OCI-LY3 (cell line): ENCODE data around the gene RPL14.
"Not testable (repeated sequence)": the region's sequence is repeated elsewhere in the genome, so short reads cannot be mapped to it uniquely, and the experiment has no call there.

ENCODE experiments used
- H2AFZ ChIP-seq: fragments of 200-600, 300-600 bp; shearing (Covaris generic); 2 replicates; pipeline ENCODE4 v1.6.0; 2014; ENCODE audit warnings: antibody characterized with exemption, low read depth, low read length
- H3K27ac ChIP-seq: fragments of 200-600, 300-600 bp; sonication (generic); 2 replicates; pipeline ENCODE4 v1.5.1; 2014; ENCODE audit warnings: mild to moderate bottlenecking, low read length, moderate library complexity, mixed read lengths
- H3K27me3 ChIP-seq: fragments of 200-600, 300-600 bp; sonication (generic); 2 replicates; pipeline ENCODE4 v1.6.1; 2014; ENCODE audit warnings: low read depth, low read length, mixed read lengths
- H3K36me3 ChIP-seq: fragments of 200-600, 300-600 bp; sonication (generic); replicated peaks from 2 replicates; pipeline ENCODE3; 2014; ENCODE audit warnings: low read depth, low read length, mixed read lengths
- H3K4me1 ChIP-seq: fragments of 300-600, 200-600 bp; sonication (generic); 2 replicates; pipeline ENCODE4 v1.6.1; 2014; ENCODE audit warnings: low read length, mixed read lengths
- H3K4me2 ChIP-seq: fragments of 200-600, 300-600 bp; sonication (generic); 2 replicates; pipeline ENCODE4 v1.6.1; 2014; ENCODE audit warnings: low read length, mixed read lengths
- H3K4me3 ChIP-seq: fragments of 300-600, 200-600 bp; sonication (generic); 2 replicates; pipeline ENCODE4 v1.5.1; 2014; ENCODE audit warnings: antibody characterized with exemption, mild to moderate bottlenecking, low read length, moderate library complexity
- H3K79me2 ChIP-seq: fragments of 300-600, 200-600 bp; shearing (Covaris generic); 2 replicates; pipeline ENCODE4 v1.6.1; 2014; ENCODE audit warnings: mild to moderate bottlenecking, low read length, mixed read lengths
- H3K9ac ChIP-seq: fragments of 300-600, 200-600 bp; shearing (Covaris generic); 2 replicates; pipeline ENCODE4 v1.6.0; 2014; ENCODE audit warnings: mild to moderate bottlenecking, low read length, moderate library complexity
- H3K9me3 ChIP-seq: fragments of 200-600, 300-600 bp; shearing (Covaris generic); 2 replicates; pipeline ENCODE4 v1.6.1; 2014; ENCODE audit warnings: low read length, mixed read lengths; ENCODE audit not compliant: insufficient read depth
- H4K20me1 ChIP-seq: fragments of 200-600, 300-600 bp; sonication (generic); 2 replicates; pipeline ENCODE4 v1.6.1; 2016; ENCODE audit warnings: low read length, mixed read lengths; ENCODE audit not compliant: insufficient read depth
- EZH2phosphoT487 ChIP-seq: fragments of 200-600 bp; shearing (Covaris generic); IDR thresholded peaks from 2 replicates; pipeline ENCODE4 v1.6.1; 2018; ENCODE audit warnings: antibody characterized with exemption, mixed run types, low read depth
- TF ChIP-seq, protein P1 (sequence below): fragments of 200-600, 300-600 bp; sonication (generic); IDR thresholded peaks from 2 replicates; pipeline ENCODE4 v1.5.1; 2014; ENCODE audit warnings: antibody characterized with exemption, low read length, low read depth

Gene RPL14

DNA sequence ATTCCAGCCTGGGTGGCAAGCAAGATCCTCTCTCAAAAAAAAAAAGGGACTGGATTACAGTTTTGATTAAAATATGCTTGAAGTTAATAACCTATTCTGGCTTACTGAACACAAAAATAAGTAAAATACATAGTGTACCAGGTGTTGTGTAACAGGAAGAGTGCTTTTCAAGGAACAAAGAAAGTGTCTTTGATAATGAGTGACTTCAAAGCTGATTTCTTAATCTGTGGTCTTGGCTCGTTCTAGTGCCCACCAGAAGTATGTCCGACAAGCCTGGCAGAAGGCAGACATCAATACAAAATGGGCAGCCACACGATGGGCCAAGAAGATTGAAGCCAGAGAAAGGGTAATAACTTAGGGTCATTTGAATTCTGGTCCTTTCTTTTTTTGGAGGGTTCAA lies 4.0 kb downstream of the RPL14 start:
- no peaks in the 10 kb centered on the region for H3K27me3 ChIP-seq
- H3K4me1 ChIP-seq: peaks cover 12% of the 10 kb centered on the region
- H3K79me2 ChIP-seq: peaks cover 40% of the 10 kb centered on the region
- TF ChIP-seq EZH2phosphoT487: no peak
- TF ChIP-seq, protein P1, sequence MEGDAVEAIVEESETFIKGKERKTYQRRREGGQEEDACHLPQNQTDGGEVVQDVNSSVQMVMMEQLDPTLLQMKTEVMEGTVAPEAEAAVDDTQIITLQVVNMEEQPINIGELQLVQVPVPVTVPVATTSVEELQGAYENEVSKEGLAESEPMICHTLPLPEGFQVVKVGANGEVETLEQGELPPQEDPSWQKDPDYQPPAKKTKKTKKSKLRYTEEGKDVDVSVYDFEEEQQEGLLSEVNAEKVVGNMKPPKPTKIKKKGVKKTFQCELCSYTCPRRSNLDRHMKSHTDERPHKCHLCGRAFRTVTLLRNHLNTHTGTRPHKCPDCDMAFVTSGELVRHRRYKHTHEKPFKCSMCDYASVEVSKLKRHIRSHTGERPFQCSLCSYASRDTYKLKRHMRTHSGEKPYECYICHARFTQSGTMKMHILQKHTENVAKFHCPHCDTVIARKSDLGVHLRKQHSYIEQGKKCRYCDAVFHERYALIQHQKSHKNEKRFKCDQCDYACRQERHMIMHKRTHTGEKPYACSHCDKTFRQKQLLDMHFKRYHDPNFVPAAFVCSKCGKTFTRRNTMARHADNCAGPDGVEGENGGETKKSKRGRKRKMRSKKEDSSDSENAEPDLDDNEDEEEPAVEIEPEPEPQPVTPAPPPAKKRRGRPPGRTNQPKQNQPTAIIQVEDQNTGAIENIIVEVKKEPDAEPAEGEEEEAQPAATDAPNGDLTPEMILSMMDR: no peak
- H3K9ac ChIP-seq: no peak overlapping the region
- H3K4me2 ChIP-seq: no peak overlapping the region
- H3K36me3 ChIP-seq: peaks cover 66% of the 10 kb centered on the region
- H2AFZ ChIP-seq: no peak overlapping the region
- no peak overlapping the region for H3K27ac ChIP-seq
- H3K4me3 ChIP-seq: no peak overlapping the region
- H3K9me3 ChIP-seq: no peaks in the 10 kb centered on the region
- H4K20me1 ChIP-seq: peaks cover 19% of the 10 kb centered on the region

DNA sequence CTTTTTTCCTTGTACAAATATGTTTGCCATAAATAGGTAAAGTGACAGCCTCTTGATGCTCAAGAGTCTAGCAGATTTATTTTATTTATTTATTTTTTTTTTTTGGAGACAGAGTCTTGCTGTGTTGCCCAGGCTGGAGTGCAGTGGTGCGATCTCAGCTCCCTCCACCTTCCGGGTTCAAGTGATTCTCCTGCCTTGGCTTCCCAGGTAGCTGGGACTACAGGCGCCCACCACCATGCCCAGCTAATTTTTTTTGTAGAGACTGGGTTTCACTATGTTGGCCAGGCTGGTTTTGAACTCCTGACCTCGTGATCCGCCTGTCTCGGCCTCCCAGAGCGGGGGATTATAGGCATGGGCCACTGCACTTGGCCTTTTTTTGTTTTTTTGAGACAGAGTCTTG lies 5.7 kb downstream of the RPL14 start:
- Histone ChIP-seq H3K79me2 (peaks cover 27% of the 10 kb centered on the region), H3K36me3 (peaks cover 72% of the 10 kb centered on the region), H4K20me1 (peaks cover 18% of the 10 kb centered on the region)
- not testable (repeated sequence) for H3K27me3 ChIP-seq, H3K4me2 ChIP-seq, H2AFZ ChIP-seq, H3K9ac ChIP-seq, H3K27ac ChIP-seq, H3K4me3 ChIP-seq, H3K9me3 ChIP-seq, H3K4me1 ChIP-seq

DNA sequence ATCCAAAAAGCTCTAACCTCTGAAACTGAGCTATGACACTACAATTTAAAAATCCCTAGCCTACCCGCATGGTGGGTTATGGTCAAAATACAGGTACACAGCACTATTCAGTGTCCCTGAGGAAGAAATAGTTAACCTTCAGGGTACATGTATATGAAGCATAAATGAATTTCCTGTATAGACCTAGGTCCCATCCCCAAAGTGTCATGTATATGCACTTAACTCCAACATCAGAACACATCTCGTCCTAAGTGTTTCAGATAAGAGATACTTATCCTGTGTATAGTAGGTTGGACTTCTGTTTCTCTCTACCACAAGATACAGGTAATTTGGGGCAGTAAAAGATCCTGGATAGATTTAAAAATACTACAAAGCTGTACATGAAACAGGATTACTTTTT lies 6.4 kb downstream of the RPL14 start:
- peaks cover 2% of the 10 kb centered on the region for H3K4me1 ChIP-seq
- H4K20me1 ChIP-seq: peaks cover 11% of the 10 kb centered on the region
- H3K27me3 ChIP-seq: no peaks in the 10 kb centered on the region
- no peak overlapping the region for H3K27ac ChIP-seq
- H3K9ac ChIP-seq: no peak overlapping the region
- no peak overlapping the region for H2AFZ ChIP-seq
- TF ChIP-seq EZH2phosphoT487: no peak
- TF ChIP-seq, protein P1: no peak
- H3K9me3 ChIP-seq: no peaks in the 10 kb centered on the region
- H3K4me3 ChIP-seq: no peak overlapping the region
- peaks cover 20% of the 10 kb centered on the region for H3K79me2 ChIP-seq
- H3K4me2 ChIP-seq: no peak overlapping the region
- H3K36me3 ChIP-seq: peaks cover 72% of the 10 kb centered on the region

DNA sequence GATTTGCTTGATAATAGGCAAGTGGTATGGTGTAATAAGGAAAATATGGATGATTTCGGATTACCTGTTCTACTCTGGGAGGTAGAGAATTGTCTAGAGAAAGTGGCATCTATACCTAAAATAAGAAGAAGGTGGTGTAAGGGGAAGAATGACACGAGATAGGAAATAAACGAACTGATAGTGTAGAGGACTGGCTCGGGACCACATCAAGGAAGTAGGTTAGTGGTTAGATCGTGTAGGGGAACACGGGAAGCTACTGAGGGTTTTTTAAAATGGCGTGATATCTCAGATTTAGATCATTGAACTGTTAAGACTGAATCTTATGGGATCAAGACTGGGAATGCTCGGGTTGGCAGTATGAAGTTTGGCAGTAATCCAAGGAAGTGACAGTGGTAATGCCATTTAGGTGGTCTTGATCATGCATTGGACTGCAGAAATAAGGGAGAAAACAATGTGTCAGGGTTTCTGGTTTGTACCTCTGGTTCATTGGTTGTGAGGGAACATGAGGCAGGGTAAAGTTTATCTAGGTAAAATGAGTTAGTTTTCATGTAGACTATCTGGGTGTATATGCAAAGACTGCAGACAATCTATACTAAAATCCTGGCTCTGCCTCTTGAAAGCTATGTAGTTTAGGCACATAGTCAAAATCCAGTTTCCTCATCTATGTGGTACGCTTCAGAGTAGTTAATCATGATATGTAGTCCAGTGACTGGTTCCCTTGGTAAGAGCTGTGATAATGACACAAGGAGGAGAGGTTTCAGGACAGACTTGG lies 7.4 kb downstream of the RPL14 start:
- Histone ChIP-seq H3K9me3 (no peaks in the 10 kb centered on the region), H3K27ac (no peak overlapping the region), H3K27me3 (no peaks in the 10 kb centered on the region), H3K79me2 (peaks cover 10% of the 10 kb centered on the region), H3K4me1 (no peaks in the 10 kb centered on the region), H3K9ac (no peak overlapping the region), H3K4me2 (no peak overlapping the region), H3K36me3 (peaks cover 63% of the 10 kb centered on the region), H4K20me1 (0 out of 2 replicates have a peak, but pooled peaks cover 4% of the 10 kb centered on the region), H2AFZ (no peak overlapping the region), H3K4me3 (no peak overlapping the region)
- TF ChIP-seq, protein P1: no peak
- TF ChIP-seq EZH2phosphoT487: no peak
